Activated T-cell treated with anti-CD3 and anti-CD28 coated beads for 48 hours (primary cell): ENCODE results near the gene PMS1.
"Not testable (repeated sequence)": the region's sequence is repeated elsewhere in the genome, so short reads cannot be mapped to it uniquely, and the experiment has no call there.

ENCODE experiments used
- DNase-seq: peaks from one replicate; pipeline ENCODE4 v3.0.0-alpha.2; 2020; ENCODE audit warnings: low read depth

Gene PMS1

GRCh38 chr2:189865826-189866225 lies 81.6 kb downstream of the PMS1 start:
- no peak for DNase-seq

GRCh38 chr2:189866296-189866695 lies 82.0 kb downstream of the PMS1 start:
- DNase-seq: no peak

- no peak for DNase-seq
These were observed 84.6 kb downstream of the PMS1 start for GRCh38 chr2:189868896-189869295.

- no peak for DNase-seq
These were observed 86.3 kb downstream of the PMS1 start for GRCh38 chr2:189870381-189871085.

GRCh38 chr2:189873696-189874095 lies 89.4 kb downstream of the PMS1 start:
- no peak for DNase-seq

GRCh38 chr2:189874586-189875320 lies 90.5 kb downstream of the PMS1 start:
- DNase-seq: no peak

GRCh38 chr2:189876271-189876670 lies 92.0 kb downstream of the PMS1 start:
- DNase-seq: no peak

GRCh38 chr2:189879716-189880081 lies 95.4 kb downstream of the PMS1 start:
- no peak for DNase-seq

- no peak for DNase-seq
These were observed 96.2 kb downstream of the PMS1 start for GRCh38 chr2:189880429-189880828.

- no peak for DNase-seq
These were observed 96.7 kb downstream of the PMS1 start for GRCh38 chr2:189880832-189881492.

- no peak for DNase-seq
These were observed 101.1 kb downstream of the PMS1 start for GRCh38 chr2:189885368-189885767.

GRCh38 chr2:189892546-189893294 lies 108.5 kb downstream of the PMS1 start:
- not testable (repeated sequence) for DNase-seq

- DNase-seq: no peak
These were observed 112.6 kb downstream of the PMS1 start for GRCh38 chr2:189896809-189897208.

GRCh38 chr2:189899101-189899500 lies 114.9 kb downstream of the PMS1 start:
- no peak for DNase-seq

- no peak for DNase-seq
These were observed 116.5 kb downstream of the PMS1 start for GRCh38 chr2:189900726-189901125.

- no peak for DNase-seq
These were observed 117.4 kb downstream of the PMS1 start for GRCh38 chr2:189901664-189902063.

- no peak for DNase-seq
These were observed 129.6 kb downstream of the PMS1 start for GRCh38 chr2:189913821-189914220.

- DNase-seq: no peak
These were observed 132.4 kb downstream of the PMS1 start for GRCh38 chr2:189916651-189917050.
